Measurements from ENCODE around the gene SNX3. TPM values are rescaled to one million over a fixed set of nuclear protein-coding genes. Genes with fewer than 3 reads are reported as not detected.

The SNX3 gene
- total and polyA plus RNA-seq, 12 donors: 108 to 269 (median 235) TPM

DNA sequence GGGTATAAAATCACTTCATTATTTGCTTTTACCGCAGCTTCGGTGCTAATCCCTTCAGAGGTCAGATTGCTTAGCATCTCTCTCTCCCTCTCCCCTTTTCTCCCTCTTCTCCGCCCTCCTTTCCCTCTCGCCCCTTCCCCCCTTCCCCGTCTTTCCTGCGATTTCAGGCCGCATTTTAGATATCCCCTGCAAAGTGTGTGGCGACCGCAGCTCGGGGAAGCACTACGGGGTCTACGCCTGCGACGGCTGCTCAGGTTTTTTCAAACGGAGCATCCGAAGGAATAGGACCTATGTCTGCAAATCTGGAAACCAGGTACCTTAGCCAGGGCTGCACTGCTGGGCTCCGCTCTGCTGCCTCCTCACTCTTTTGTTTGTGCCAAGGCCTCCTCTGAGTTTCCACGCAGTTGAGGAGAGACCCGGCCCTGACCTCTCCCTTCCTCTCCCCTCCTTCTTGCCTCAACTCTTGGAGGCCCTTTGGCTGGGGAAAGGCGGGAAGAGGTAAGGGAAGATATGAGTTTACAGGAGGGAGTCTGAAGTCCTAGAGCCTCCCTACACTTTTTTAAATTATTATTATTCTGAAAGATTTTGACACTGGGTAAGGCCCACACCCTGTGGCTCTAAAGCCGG is 89.4 kb downstream of the SNX3 start:
- TF ChIP-seq, protein P1, sequence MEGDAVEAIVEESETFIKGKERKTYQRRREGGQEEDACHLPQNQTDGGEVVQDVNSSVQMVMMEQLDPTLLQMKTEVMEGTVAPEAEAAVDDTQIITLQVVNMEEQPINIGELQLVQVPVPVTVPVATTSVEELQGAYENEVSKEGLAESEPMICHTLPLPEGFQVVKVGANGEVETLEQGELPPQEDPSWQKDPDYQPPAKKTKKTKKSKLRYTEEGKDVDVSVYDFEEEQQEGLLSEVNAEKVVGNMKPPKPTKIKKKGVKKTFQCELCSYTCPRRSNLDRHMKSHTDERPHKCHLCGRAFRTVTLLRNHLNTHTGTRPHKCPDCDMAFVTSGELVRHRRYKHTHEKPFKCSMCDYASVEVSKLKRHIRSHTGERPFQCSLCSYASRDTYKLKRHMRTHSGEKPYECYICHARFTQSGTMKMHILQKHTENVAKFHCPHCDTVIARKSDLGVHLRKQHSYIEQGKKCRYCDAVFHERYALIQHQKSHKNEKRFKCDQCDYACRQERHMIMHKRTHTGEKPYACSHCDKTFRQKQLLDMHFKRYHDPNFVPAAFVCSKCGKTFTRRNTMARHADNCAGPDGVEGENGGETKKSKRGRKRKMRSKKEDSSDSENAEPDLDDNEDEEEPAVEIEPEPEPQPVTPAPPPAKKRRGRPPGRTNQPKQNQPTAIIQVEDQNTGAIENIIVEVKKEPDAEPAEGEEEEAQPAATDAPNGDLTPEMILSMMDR (IDR thresholded peaks at IDR 0.05): no peak
- ATAC-seq: no peak
- Histone ChIP-seq H3K27ac (no peak overlapping the region), H3K9me3 (no peaks in the 10 kb centered on the region), H3K27me3 (peaks cover 49 to 100% (median 100%) of the 10 kb centered on the region in 7 donors), H3K4me1 (peaks cover 10 to 70% (median 55%) of the 10 kb centered on the region in 9 donors), H3K36me3 (no peaks in the 10 kb centered on the region), H3K4me3 (no peak overlapping the region)
- intact Hi-C loops (cut with DNase I): no loop called here
- no peak for DNase-seq
- 14 to 28% methylated on average over 21 of the region's 21 CpGs for WGBS, 2 donors

DNA sequence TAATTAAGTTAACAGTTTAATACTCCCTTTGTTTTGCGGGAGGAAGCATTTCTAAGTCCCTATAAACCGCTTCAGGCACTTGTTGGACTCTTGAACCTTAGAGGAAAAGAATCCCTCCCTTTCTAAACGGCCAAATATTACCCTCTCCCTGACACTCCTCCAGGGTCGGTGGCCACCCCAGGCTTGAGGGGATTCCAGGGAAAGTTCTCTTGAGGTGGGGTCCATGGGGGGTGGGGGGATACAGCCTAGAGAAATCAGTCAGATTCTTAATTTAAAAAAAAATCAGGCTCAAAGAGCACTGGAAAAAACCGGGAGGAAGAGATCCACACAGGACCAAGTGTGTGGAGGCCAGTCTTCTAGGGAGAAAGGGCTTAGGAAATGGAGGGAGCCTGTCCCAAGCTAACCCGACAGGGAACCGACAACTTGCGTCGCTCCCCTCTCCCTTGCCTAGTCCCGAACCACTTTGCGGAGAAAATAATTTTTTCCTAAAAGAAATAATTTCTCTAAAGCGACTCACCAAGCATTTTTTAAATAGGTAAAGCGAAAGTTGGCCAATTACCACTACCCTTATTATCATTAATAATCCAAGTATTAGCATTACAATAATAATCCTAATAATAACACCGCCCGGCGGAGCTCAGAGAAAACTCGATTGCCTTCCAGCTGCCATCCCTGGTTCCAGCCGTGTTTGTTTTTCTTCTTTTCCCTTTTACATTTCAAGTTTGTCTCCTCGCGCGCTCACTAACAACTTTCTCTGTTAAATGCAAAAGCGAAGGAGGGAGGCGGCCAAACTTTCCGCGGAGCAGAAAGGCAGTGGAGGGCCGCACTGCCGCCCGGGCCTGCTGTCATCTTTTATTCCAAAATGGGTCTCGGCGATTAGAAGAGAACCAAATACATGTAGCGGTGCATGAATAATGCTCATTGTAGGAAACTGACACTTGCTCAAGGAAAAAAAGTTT is 90.2 kb downstream of the SNX3 start:
- ATAC-seq: no peak
- no peak for DNase-seq
- intact Hi-C loops (cut with DNase I): no loop called here
- WGBS, 2 donors: 9 to 16% methylated on average over 31 of the region's 31 CpGs
- H3K27me3 ChIP-seq: peaks cover 49 to 100% (median 100%) of the 10 kb centered on the region in 7 donors
- H3K4me3 ChIP-seq: no peak overlapping the region
- TF ChIP-seq, protein P1 (IDR thresholded peaks at IDR 0.05): no peak
- peaks cover 13 to 70% (median 55%) of the 10 kb centered on the region in 9 donors for H3K4me1 ChIP-seq
- no peaks in the 10 kb centered on the region for H3K9me3 ChIP-seq
- H3K27ac ChIP-seq: no peak overlapping the region
- no peaks in the 10 kb centered on the region for H3K36me3 ChIP-seq

DNA sequence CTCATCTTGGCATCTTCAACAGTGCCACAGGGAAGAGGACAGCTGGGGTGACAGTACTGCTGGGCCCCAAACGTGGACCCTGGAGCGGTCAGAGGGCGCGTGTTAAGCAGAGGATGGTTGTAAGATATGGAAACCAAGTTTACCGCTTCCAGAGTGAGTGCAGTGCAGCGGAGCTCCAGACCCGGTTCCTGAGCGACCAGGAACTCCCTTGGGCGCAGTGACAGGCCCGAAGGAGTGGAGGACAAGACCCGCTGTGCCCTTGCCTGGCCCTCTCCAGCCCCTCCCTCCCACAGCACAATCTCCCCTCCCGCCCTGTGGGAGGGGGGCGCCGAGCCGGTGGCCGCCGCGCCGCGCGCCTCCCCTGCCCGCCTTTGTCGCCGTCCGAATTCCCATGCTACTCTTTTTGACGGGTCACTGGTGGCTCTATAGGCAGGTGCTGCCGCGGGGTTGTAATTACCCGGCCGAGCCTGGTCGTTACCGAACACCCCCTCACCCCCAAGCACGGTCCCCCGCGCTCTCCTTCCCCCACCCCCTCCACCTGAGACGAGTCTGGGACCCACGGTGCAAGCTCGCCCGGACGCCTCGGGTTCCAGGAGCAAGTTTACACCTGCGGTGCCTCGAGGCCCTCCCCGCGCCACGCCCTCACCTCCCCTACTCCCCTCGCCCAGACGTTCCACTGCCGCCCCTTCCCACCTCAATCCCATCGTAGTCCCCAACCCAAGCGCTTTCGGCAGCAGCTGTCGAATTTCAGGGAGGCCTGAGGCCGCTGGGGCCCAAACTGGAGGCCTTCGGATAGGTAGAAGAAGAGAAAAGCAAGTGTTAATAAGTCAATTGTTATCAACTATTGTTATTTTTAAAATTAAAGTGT is 91.1 kb downstream of the SNX3 start:
- TF ChIP-seq, protein P1 (IDR thresholded peaks at IDR 0.05): no peak
- Histone ChIP-seq H3K36me3 (no peaks in the 10 kb centered on the region), H3K9me3 (no peaks in the 10 kb centered on the region), H3K4me1 (peaks cover 13 to 70% (median 57%) of the 10 kb centered on the region in 9 donors), H3K4me3 (peak overlapping the region in 4 of 10 donors; percentile 14 to 35 (median 32)), H3K27ac (no peak overlapping the region), H3K27me3 (peaks cover 49 to 100% (median 100%) of the 10 kb centered on the region in 7 donors)
- DNase-seq: no peak
- 5 to 9% methylated on average over 47 to 55 of the region's 55 CpGs for WGBS, 2 donors
- intact Hi-C loops (cut with DNase I): loop anchor here in 1 of 10 donors (5.0 kb wide), 1 partner anchor 47 kb away; no protein-coding TSS in a partner anchor
- peak in 2 of 8 donors; percentile 4 to 26 for ATAC-seq

Measured in heart right ventricle (tissue), 16 donors.